ENCODE results near the gene HNF1B.

The HNF1B gene

DNA sequence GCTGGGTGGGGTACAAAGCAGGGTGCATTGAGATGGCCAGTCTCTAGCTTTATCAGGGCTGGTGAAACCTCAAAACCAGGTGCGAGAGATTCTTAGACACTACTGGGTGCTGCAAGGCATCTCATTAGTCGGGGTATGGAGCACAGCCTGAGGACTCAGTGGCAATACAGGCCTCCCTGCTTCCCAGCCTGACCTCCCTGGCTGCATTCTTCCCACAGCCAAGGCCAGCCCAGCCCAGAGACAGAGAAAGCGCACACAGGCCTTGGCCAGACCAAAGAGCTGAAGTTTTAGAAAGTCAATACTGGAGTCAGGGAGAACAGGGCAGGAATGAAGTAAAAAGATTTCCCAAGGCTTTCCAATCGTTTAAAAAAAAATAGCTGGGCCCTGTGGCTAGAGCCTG is 12.5 kb downstream of the HNF1B start:
- DNase-seq, result no peak

DNA sequence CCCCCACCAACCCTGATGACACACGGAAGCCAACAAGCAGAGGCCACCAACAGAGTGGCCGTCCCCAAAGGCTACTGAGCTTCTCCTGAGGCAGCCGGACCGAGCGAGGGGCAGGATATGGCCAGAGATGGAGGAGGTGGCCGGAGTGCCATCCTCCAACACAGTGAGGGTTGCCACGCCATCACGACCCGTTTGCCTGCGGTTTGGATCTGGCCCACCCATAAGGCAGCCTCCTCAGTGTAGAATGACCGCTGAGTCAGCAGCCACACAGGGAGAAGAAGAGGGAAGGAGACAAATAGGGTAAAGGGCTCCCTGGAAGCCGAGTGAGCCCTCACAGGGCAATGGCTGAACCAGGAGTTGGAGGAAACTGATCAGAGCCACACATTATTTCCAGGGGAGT is 13.8 kb downstream of the HNF1B start:
- DNase-seq, result no peak

DNA sequence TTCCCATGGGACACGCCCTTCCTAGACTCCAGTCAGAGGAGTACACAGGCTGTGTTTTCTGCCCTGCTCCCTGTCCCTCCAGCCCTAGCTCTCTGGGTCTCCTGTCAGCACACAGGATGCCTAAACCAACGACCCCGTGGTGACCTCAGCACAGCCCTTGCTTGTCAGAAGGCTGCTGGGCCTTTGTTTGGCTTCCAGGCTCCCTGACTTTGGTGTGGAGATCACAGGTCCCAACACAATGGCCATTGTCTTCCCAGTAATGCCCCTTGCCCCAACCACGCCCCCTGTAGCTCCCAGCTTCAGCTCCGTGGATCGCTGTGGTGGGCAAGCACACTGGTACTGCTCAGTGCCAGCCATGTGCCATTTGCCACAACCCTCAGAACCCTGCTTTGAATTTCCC is 15.0 kb downstream of the HNF1B start:
- DNase-seq, result no peak

DNA sequence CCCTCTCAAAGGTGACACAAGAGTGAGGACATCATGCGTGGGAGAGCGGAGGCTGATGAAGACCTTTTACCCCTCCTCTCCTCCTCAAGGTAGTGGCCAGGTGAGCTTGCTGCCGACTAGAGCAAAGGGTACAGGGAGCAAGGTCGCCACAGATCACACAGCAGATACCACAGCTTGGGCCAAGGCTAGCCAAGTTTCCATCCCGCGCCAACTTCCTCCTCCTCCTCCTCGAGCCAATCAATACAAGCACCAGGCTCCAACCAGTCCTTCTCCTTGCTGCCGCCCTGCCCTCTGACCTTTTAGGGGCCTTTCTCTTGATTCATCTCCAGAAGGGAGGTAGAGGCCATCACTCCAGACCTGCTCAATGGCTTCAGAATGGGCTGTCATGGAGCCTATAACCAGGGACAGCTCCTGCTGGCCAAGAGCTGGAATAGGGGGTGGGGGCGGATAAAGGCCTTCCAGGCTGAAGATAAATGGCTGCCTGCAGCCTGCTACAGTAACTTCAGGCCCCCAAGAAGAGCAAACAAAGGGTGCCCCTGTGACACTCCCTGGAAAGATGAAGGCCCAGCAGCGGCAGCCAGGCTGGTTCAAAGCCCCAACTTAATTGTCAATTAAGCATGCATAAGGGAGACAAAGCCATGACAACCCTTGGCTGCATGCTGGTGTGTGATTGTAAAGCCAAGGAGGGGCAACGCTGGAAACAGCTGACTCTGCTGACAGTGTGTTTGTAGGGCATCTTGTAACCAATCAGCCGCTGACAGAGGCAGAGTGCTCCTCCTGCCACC is 17.8 kb downstream of the HNF1B start:
- DNase-seq, result no peak

DNA sequence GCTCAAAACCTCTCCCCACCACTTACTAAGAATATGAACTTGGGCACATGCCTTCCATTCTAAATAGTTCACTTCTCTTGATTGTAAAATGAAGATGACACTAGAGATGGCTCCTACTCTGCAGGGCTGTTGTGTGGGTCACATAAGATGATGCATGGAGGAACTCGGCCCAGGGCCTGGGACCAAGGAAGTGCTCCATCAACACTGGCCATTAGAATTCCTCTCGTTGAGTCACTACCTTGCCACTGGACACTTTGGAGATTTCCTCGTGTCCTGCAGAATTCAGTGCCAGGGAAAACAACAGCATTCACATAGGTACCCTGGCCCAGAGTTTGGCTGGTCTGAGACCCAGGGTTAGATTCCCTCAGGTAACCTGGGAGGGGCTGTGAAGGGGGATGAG is 18.6 kb downstream of the HNF1B start:
- DNase-seq, result no peak

DNA sequence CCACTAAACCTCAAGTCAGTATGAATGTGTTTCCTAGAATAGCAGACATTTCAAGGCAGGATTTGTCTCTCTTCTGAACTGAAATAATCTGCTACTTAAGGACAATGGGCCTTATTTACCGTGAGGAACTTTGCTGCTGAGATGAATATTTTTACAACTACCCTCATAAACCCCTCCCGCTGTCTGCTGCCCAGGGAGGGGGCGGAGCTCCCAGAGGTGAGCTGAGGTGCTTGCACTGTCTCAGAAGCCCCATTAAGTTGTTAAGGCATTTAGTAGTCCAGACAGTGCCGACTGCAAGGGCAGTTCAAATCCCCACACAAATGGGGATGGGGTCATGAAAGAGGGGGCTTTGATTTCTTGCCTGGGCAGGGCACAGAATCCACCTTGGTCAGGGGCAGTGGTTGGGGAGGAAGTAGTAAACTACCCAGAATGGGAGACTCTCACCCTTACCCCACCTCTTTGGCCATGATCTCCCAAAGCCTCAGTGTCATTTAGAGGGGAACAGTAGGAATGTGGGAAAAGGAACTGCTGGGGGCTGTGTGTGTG is 19.2 kb downstream of the HNF1B start:
- DNase-seq, result no peak

DNA sequence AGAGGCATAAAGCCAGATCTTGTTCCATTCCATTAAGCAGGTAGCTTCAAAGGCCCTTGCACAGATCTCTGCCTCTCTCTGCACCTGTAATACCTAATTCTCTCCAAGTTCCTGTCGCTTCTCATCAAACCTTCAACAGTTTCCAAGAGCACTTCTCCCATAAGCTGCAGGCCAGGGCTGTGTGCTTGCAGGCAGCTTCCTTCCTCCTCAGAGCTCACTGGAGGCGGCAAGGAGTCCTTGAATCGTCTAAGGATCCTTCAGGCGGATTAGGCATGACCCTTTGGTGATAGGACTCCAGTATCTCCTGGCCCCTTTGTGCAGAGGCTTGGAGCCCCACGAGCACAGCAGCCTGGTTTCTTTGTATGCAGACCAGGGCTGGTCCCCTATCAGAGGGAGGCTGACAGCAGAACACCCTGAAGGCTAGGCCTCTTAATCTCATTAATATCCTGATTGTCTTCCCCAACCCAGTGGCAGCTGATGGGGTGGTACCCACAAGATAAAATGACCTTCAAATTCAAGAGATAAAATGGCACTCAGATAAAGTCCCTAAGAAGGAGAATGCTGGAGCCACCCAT is 19.8 kb downstream of the HNF1B start:
- no peak for DNase-seq

DNA sequence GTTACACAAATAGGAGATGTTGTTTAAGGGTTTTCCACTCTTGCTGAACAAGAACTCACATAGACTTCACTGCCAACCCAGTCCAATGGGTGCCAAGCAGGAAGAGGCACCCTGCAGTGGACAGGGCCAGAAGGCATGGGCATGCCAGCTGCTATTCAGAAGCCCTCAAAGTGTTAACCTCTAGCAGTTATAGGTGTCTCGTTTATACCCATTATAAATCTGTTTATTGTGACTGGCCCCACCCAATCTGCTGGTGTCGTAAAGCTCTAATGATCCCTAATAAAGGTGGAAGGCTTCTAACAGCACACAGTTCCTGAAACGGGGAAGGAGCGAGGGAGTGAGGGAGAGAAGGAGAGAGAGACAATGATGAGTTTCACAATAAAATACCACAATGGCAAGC is 23.9 kb downstream of the HNF1B start:
- DNase-seq, result no peak

DNA sequence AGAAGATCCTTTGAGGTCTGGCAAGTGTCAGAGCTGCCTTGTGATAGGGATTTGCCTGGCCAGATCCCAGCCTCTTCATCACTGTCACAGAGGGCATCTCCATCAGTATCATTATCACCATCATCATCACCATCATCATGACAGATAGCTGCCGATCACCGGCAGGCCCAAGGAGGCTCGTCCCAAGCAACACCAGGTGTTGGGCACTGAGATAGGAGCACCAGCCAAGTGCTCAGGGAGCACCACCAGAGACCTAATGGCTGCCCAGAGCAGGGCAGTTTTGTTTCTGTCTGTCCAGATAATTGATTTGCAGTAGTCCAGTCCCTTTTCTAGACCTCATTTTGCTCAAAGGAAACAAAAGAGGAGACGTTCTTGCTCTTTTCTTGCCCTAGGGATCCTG is 25.0 kb downstream of the HNF1B start:
- no peak for DNase-seq

DNA sequence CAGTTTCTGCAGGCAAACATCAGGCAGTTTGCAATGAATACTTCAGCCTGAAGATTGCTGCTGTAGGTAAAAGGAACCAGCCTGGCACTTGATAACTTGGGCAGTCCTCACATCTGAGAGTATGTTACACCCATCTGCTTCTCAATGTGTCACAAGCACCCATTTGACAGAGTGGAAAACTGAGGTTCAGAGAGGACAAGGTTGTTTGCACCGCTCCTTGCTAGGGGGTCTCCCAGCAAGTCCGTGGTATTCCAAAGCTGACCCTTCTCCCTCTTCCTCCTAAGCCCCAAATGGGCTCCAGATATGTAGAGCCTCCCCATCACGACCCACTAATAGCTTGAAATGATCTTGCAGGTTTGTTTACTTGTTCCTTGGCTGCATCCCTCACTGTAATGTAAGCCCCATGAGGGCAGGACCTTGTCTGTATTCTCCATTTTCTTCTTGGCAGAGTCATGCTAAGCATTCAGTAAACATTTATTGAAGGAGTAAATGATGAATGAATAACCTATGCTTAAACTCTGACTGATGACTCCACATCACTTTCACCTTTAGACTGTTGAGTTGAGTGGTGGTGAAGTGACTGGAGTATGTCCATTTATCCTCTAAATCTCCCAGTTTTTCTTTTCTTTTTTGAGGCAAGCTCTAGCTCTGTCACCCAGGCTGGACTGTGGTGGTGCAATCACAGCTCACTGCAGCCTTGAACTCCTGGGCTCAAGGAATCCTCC is 26.4 kb downstream of the HNF1B start:
- DNase-seq, result no peak

DNA sequence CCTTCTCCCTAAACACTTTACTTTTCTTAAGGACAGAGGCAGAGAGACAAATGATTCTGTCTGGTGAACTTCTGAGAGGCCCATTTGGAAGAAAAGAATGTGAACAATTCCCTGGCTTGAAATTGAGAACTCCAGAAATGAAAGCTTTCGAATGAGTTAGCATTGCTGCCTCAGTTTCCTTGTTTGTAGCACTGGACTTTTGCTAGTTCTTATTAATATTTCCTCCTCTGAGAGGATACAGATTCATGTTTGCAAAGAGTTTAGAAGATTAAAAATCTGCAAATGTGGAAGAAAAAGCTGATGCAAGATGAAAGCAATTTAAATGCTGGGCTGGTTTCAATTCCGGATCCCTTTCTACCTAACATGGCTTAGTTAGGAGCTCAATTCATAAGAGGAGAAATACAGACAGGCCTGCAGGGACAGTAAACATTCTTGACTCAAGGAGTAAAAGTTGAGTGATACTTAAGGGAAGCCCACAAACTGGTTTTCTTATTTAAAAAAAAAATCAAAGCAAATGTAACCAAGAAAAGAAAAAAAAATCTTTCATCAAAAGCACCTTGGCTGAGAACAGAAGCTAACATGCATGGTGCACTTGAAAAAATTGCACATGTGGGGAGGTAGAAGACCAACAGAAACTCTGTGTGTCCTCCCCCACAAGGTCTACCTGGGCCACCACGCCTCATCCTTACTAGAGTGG is 27.1 kb downstream of the HNF1B start:
- DNase-seq, result no peak

DNA sequence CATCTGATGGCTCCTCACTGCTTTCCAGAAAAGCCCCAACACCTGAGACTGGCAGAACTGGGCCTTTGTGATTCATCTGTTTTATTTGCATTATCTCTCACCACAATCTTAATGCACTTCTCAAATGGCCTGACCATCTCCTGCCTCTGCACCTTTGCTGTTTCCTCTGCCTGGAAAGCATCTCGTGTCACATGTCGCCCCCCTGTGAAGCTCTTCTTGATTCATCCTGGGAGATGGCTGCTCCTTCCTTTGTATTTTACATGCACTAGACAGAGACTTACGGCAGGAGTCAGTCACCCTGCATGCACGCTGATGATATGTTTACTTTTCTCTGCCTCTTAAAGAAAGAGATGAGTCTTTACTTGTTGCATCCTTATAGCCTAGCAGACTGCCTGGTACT is 30.0 kb downstream of the HNF1B start:
- no peak for DNase-seq

DNA sequence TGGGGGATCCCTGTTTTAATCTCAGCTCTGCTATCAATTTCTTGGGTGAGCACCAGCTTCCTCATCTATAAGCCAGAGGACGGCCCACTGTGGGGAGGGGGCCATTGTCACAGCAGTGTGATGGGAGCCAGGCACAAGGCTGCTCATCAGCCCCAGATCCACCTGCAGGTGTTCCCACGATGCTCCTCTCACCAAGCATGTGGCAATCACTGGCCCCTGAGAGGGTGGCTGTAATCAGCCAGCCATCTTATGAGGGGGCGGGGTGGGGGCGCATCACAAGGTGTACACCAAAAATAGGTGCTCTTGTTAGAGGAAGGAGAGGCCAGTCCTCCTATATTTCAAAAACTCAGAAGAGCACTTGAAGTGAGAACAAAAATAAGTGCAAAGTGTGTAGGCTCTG is 31.2 kb downstream of the HNF1B start:
- DNase-seq, result no peak

DNA sequence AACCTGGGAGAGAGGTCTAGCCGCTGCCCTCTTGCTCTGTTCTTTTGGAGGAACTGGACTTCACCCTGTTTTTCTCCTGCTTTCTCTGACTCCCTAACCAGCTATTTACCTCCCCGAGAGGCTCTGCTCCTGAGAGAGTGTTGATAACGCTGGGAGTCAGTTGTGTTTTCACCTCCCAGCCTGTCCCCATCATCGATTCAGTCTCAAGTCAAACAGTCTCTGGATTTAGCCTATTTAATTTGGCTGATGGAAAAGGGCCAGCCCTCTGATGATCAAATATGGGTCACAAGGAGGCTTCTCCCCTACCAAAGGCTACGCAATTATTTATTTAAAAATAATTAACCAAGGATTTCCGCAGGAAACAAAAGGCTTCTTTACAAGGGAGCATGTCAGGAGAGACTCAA is 31.8 kb downstream of the HNF1B start:
- DNase-seq, result no peak

DNA sequence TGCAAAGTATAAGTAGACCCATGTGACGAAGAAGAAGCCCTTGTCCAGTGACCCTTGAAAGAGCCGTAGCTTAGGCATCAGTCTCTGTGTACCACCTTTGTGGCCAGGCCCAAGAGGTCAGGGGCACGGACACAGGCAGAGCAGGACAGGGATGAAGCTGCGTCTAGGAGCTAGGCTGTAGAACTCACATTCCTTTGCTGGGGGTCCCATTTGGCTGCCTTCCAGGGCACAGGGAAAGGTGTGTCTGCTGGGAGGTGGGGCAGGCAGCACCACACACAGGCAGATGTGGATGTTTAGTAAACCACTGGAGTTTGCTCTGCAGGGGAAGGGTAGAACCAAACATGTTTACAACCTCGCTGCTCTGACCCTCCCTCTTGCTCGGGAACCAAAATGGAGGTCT is 33.7 kb downstream of the HNF1B start:
- no peak for DNase-seq

DNA sequence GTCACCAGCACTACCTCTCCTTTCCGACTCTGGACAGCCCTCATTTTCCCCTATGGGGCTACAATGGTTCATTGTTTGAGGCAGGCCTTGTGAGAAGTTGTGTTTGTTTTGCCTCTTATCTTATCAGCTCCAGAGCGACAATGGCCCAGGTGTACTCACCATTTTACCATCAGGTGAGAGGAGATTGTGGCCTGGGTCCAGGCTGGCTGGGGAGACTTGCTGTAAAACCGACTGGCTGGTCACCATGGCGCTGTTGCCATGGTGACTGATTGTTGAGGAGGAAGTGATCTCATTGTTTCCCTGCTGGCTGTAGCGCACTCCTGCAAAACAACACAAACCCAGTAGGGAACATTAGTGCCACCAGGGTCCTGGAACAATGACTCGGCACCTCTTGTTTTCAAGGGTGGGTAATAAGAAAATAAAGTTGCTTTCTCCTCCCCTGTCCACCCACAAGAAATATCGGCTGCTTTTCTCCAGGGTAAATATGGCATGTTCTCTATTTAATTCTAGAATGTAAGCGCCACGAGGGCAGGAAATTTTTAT is 34.4 kb downstream of the HNF1B start:
- DNase-seq, result no peak

DNA sequence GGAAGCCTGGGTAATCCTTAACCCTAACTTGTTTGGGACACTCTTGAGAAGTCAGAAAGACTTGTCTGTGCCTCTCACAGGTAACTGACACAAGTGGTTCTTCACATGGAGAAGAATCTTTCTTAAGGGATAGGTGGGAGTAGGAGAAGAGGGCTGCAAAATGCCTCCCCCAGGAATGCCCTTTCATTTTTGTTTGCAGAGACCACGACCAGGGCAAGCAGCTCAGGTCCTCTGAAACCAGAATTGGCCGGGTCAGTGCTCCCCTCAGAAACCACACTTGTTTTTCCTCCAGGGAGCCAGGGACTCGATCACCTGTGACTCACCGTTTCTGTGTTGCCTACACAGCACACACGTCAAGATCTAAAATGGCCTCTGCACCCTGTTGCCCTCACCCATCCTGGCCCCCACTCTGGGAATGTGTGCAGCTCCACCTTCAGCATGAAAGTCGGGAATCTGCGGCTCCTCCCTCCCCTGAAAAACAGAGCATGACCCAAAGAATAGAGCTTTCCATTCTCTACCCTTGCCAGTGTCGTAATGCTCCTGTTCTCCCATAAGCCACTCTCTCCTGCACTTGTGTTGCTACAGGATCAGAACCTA is 36.1 kb downstream of the HNF1B start:
- DNase-seq, result no peak

DNA sequence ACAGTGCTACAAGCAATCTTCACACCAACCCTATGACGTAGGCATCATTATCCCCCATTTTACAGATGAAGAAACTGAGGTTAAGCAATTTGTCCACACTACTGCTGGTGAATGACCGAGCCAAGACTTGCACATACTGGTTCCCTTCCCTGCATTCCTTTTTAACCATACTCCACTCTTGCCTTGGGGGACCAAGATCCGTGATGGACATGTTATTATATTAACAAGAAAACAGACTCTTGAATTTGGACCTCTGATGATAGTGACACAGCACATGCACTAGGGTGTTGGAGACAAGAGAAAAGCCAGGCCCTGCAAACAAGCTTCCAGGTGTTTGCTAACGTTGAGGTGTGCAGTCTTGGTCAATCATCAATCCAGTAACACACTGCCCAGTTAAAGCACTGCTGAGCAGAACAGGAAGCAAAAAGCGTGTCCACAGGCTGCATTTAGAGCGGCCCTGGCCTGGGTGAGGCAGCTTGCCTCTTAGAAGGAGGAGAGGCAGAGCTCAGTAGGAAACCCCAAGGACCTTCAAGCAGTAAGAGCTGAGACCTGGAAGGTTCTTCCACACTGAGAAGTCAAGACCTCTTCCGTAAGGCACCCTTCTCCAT is 36.7 kb downstream of the HNF1B start:
- no peak for DNase-seq

DNA sequence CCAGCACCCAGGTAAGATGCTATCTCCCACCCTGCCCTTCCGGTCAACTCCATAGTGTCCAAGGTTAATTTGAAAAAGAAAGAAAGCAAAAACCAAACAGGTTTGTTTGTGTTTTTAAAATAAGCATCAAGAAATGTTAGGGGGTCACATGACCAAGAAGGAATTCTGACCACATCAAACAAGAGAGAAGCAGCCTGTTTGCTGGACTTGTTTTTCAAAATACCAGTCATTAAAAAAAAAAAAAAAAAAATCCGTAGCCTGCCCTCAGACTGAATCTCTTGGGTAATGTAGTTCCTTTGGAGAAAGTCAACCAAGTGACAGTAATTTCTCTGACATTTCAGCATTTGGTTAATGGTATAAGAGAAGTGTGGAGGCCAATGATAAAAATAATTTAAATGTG is 38.4 kb downstream of the HNF1B start:
- no peak for DNase-seq

DNA sequence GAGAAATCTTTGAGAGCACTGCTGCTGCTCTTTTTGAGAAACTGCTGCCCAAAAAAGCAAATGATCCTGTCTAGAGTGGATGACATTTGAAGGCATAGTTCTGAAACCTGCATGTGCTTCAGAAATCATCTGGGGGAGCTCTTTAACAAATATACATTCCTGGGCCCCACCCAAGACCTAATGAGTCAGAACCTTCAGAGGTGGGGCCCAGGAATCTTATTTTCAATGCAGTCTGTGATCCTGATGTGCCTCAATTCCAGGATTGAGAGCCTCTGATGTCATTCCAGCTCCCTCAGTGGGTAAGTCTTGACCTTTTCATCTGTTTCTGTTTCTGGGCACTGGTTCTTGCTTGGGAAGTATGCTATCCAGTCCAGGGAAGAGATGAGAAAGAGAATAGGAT is 42.3 kb downstream of the HNF1B start:
- no peak for DNase-seq

DNA sequence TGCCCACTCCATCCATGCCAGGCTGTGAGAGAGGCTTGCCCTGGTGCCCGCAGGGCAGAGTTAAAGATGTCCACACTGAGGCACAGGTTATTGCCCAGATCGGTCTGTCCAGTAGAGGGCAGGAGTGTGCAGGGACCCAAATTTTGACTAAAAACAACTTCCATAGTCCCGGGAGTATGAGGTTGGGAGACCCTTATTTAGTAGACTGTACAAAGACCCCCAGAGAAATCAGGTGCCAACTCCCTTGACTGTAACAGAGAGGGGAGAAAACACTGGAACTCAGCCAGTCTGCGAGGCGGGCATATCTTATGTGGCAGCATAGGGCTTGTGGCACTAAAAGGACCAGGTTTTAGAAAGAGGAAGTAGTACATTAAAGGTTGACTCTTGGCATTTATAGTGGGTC is 43.4 kb downstream of the HNF1B start:
- DNase-seq, result peak; percentile 16

DNA sequence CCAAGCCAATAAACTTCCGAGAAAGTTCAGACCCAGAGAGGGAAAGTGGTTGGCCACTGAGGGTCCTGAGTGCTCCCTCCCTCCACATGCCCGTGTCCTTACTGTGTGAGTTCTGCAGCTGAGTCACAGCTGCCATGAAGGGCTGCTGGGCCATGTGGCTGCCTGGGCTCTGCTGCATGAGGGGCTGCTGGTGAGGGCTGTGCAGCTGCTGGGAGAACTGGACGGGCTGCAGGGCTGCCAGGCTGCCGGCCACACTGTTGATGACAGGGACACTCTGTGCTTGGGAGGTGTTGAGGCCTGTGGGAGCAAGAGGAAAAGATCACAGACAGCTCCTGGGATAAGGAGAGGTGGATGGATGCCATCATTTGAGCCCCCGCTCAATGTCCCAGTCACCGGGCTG is 44.0 kb downstream of the HNF1B start:
- no peak for DNase-seq

Data from GDM1 (cell line).